Measurements from ENCODE around the gene TK2.

Gene TK2

GRCh38 chr16:66591018-66591417, 41.1 kb upstream of the TK2 start:
- no peak for DNase-seq (ENCODE audit: low read depth)
- TF ChIP-seq, protein P1, sequence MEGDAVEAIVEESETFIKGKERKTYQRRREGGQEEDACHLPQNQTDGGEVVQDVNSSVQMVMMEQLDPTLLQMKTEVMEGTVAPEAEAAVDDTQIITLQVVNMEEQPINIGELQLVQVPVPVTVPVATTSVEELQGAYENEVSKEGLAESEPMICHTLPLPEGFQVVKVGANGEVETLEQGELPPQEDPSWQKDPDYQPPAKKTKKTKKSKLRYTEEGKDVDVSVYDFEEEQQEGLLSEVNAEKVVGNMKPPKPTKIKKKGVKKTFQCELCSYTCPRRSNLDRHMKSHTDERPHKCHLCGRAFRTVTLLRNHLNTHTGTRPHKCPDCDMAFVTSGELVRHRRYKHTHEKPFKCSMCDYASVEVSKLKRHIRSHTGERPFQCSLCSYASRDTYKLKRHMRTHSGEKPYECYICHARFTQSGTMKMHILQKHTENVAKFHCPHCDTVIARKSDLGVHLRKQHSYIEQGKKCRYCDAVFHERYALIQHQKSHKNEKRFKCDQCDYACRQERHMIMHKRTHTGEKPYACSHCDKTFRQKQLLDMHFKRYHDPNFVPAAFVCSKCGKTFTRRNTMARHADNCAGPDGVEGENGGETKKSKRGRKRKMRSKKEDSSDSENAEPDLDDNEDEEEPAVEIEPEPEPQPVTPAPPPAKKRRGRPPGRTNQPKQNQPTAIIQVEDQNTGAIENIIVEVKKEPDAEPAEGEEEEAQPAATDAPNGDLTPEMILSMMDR (conservative IDR thresholded peaks at IDR 0.05; ENCODE audit: low read length), result no peak
- no peak overlapping the region for H3K4me3 ChIP-seq (ENCODE audit: low read length)

DNA sequence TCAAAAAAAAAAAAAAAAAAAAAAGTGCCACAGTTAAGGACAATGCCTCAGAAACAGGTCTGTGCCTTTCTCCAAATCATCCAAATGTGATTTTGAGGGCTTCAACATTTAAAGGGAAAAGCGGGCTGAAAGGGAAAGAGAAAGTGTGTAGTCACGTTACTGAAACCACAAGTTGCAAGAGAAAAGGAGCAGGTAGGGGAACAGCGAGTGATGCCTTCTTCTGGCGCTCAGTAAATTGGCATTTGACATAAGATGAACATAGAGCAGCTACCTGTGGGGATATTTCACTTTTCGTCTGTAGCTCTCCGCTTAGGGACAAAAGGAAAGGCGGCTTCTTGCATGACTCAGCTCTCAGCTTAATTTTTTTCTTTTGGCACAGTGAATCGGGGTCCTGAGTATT, 40.4 kb upstream of the TK2 start:
- no peak for DNase-seq (ENCODE audit: low read depth)
- TF ChIP-seq, protein P1 (conservative IDR thresholded peaks at IDR 0.05; ENCODE audit: low read length), result no peak
- H3K4me3 ChIP-seq (ENCODE audit: low read length), result no peak overlapping the region

GRCh38 chr16:66588981-66589713, 39.2 kb upstream of the TK2 start:
- no peak for DNase-seq (ENCODE audit: low read depth)
- no peak overlapping the region for H3K4me3 ChIP-seq (ENCODE audit: low read length)
- TF ChIP-seq, protein P1 (conservative IDR thresholded peaks at IDR 0.05; ENCODE audit: low read length), result peak; percentile 55

DNA sequence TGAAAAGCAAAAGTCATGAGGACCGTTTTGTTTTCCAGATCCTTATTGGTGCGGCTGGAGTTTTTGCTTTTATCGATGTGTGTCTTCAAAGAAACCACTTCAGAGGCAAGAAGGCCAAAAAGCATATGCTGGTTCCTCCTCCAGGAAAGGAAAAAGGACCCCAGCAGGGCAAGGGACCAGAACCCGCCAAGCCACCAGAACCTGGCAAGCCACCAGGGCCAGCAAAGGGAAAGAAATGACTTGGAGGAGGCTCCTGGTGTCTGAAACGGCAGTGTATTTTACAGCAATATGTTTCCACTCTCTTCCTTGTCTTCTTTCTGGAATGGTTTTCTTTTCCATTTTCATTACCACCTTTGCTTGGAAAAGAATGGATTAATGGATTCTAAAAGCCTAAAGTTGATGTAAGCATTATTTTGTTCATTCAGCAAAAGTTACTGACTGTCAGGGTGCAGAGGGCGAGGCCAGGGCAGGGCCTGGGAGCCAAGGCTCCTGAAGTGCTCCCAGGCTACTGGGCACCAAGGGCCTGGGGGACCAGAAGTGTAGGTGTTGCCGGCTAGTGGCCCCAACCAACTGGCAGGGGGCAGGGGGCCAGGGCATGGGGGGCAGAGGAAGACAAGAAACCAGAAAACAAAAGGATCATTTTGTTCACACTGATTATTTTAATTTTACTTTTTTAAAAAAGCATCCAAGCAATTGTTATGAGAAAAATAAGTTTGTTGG, 38.1 kb upstream of the TK2 start:
- no peak overlapping the region for H3K4me3 ChIP-seq (ENCODE audit: low read length)
- TF ChIP-seq, protein P1 (conservative IDR thresholded peaks at IDR 0.05; ENCODE audit: low read length), result no peak
- DNase-seq (ENCODE audit: low read depth), result no peak

GRCh38 chr16:66585481-66586239, 35.7 kb upstream of the TK2 start:
- no peak for DNase-seq (ENCODE audit: low read depth)
- TF ChIP-seq, protein P1 (conservative IDR thresholded peaks at IDR 0.05; ENCODE audit: low read length), result no peak
- no peak overlapping the region for H3K4me3 ChIP-seq (ENCODE audit: low read length)

GRCh38 chr16:66581246-66581952, 31.5 kb upstream of the TK2 start:
- no peak for DNase-seq (ENCODE audit: low read depth)
- TF ChIP-seq, protein P1 (conservative IDR thresholded peaks at IDR 0.05; ENCODE audit: low read length), result no peak
- H3K4me3 ChIP-seq (ENCODE audit: low read length), result no peak overlapping the region

Measured in AG10803 (cell line).